Glomerular endothelial cell (primary cell): ENCODE data around the gene PAN2. TPM values are rescaled to one million over a fixed set of nuclear protein-coding genes. Genes with fewer than 3 reads are reported as not detected.
A peak's percentile ranks its signal among the peaks of the same experiment; 100 is the strongest.
"Not testable (repeated sequence)": the region's sequence is repeated elsewhere in the genome, so short reads cannot be mapped to it uniquely, and the experiment has no call there.

Source experiments
- DNase-seq: peaks from one replicate; pipeline ENCODE4 v3.0.0-alpha.2; 2011; ENCODE audit warnings: low read depth, low spot score; ENCODE audit errors: extremely low read depth
- total RNA-seq: library from RNA; depleted of rRNA; stranded (reverse); fragments of >200 nt; gene quantifications from 2 replicates; pipeline ENCODE4 v1.2.3, GENCODE V29; 2015

PAN2 gene
- total RNA-seq, 1 donor from 2014 or later: 18.4 TPM

- DNase-seq: not testable (repeated sequence)
Observed at GRCh38 chr12:56347255-56347654, 13.5 kb upstream of the PAN2 start.

- no peak for DNase-seq
Observed at GRCh38 chr12:56346675-56347074, 12.9 kb upstream of the PAN2 start.

GRCh38 chr12:56342290-56342689 lies 8.5 kb upstream of the PAN2 start:
- DNase-seq: not testable (repeated sequence)

- DNase-seq: no peak
Observed at GRCh38 chr12:56341616-56342015, 7.8 kb upstream of the PAN2 start.

GRCh38 chr12:56339158-56339422 lies 5.3 kb upstream of the PAN2 start:
- DNase-seq: no peak

GRCh38 chr12:56338308-56339157 lies 4.7 kb upstream of the PAN2 start, which contains the start of gene IL23A:
Gene IL23A (plus strand): TSS chr12:56338884. CDS start chr12:56339045, 161 bp downstream.
- DNase-seq: no peak

- DNase-seq: no peak
Observed at GRCh38 chr12:56337753-56338251, 4.0 kb upstream of the PAN2 start.

GRCh38 chr12:56336361-56337167 lies 2.8 kb upstream of the PAN2 start:
- DNase-seq: no peak

GRCh38 chr12:56335527-56335926 lies 1.7 kb upstream of the PAN2 start:
- not testable (repeated sequence) for DNase-seq

- DNase-seq: no peak
Observed at GRCh38 chr12:56334490-56334793, 642 bp upstream of the PAN2 start.

GRCh38 chr12:56333197-56333678 lies 562 bp downstream of the PAN2 start:
- DNase-seq: no peak

GRCh38 chr12:56332512-56333196 lies 1.1 kb downstream of the PAN2 start:
- no peak for DNase-seq

- no peak for DNase-seq
Observed at GRCh38 chr12:56330936-56331490, 2.8 kb downstream of the PAN2 start.

GRCh38 chr12:56326533-56326932 lies 7.3 kb downstream of the PAN2 start:
- DNase-seq: no peak

GRCh38 chr12:56326126-56326525 lies 7.7 kb downstream of the PAN2 start:
- no peak for DNase-seq

- no peak for DNase-seq
Observed at GRCh38 chr12:56324206-56324605, 9.6 kb downstream of the PAN2 start.

GRCh38 chr12:56321610-56322009 lies 12.2 kb downstream of the PAN2 start:
- DNase-seq: not testable (repeated sequence)

- no peak for DNase-seq
Observed at GRCh38 chr12:56321027-56321426, 12.8 kb downstream of the PAN2 start.

- no peak for DNase-seq
Observed at GRCh38 chr12:56317675-56318074, 16.1 kb downstream of the PAN2 start.

GRCh38 chr12:56315622-56316473 lies 18.0 kb downstream of the PAN2 start, which contains the start of gene CNPY2:
Gene CNPY2 (minus strand): TSS chr12:56315988. CDS start chr12:56315217, 771 bp downstream.
- DNase-seq: peak; percentile 85
